HepG2 (cell line): ENCODE measurements around the gene GJC1. TPM values are rescaled to one million over a fixed set of nuclear protein-coding genes. Genes with fewer than 3 reads are reported as not detected.

Experiments
- ATAC-seq: fragments of 200-7000 bp; cut with Tn5 transposase; 3 replicates; pipeline ENCODE4 v1.9.1; 2020; ENCODE audit warnings: mild to moderate bottlenecking, moderate library complexity
- BruUV-seq: library from RNA; stranded (reverse); fragments of 400-500 nt; replicated peaks from 2 replicates; lab custom pipeline; 2021; lab: Mats Ljungman, UMichigan
- CTCF ChIA-PET: fragments of 300-600 bp; formaldehyde crosslinking; extraction: SDS; loops from one replicate; lab custom pipeline; 2021; ENCODE audit warnings: low total read pairs, inconsistent platforms, low intra/inter-chr PET ratio; lab: Yijun Ruan, JAX
- POLR2A ChIA-PET: fragments of 350-600 bp; sonication (Branson Sonifier 250); formaldehyde crosslinking; loops from one replicate; lab custom pipeline; 2020; ENCODE audit warnings: antibody characterized with exemption, inconsistent platforms; lab: Yijun Ruan, JAX
- DNase-seq: peaks from one replicate; pipeline ENCODE4 v3.0.0-alpha.2; 2015; ENCODE audit warnings: low spot score
- FAIRE-seq: peaks from 3 replicates; lab custom pipeline; 2011; peaks lifted over from hg19 to GRCh38; lab: Jason Lieb, UNC
- H2AFZ ChIP-seq: one replicate; pipeline ENCODE4 v1.6.1; 2011; ENCODE audit warnings: low read length, inconsistent platforms
- H3K27ac ChIP-seq: fragments of 300-600 bp; 3 replicates; pipeline ENCODE4 v1.8.0; 2011; ENCODE audit warnings: mixed run types, mild to moderate bottlenecking, mixed read lengths, low read length, inconsistent platforms; ENCODE audit not compliant: insufficient read depth; ENCODE audit errors: extremely low read length
- H3K27me3 ChIP-seq, 2 experiments: fragments of 200-600 bp in 1 of 2; 2 replicates in 1 of 2; 3 replicates in 1 of 2; pipeline versions ENCODE4 v1.6.0 to v1.8.0; 2011; ENCODE audit warnings: low read length in 2 of 2, mild to moderate bottlenecking in 2 of 2, moderate library complexity in 2 of 2, inconsistent platforms in 1 of 2; ENCODE audit not compliant: insufficient read depth in 2 of 2, control insufficient read depth in 1 of 2
- H3K36me3 ChIP-seq, 2 experiments: fragments of 200-600 bp in 1 of 2; replicated peaks in 1 of 2; 2 replicates in 1 of 2; 3 replicates in 1 of 2; pipeline versions ENCODE4 v1.5.1 to v1.8.0; 2011; ENCODE audit warnings: low read length in 2 of 2, inconsistent platforms in 1 of 2; ENCODE audit not compliant: insufficient read depth in 2 of 2, control insufficient read depth in 1 of 2
- H3K4me1 ChIP-seq: 2 replicates; pipeline ENCODE4 v1.5.1; 2012; ENCODE audit warnings: low read length, inconsistent platforms; ENCODE audit not compliant: insufficient read depth
- H3K4me2 ChIP-seq: 2 replicates; pipeline ENCODE4 v1.6.0; 2011; ENCODE audit warnings: low read depth, low read length, inconsistent platforms
- H3K4me3 ChIP-seq, 3 experiments: fragments of 200-600 bp in 1 of 3; sonication (generic), shearing (Covaris generic) in 1 of 3; replicated peaks in 1 of 3; 2 replicates each; pipeline ENCODE4 v1.5.1; 2011 to 2016; ENCODE audit warnings: low read length in 3 of 3, inconsistent platforms in 2 of 3, low read depth in 2 of 3, mild to moderate bottlenecking in 2 of 3, control low read depth in 1 of 3, mixed read lengths in 1 of 3; ENCODE audit not compliant: insufficient read depth in 1 of 3
- H3K79me2 ChIP-seq: one replicate; pipeline ENCODE4 v1.6.1; 2011; ENCODE audit warnings: low read length, inconsistent platforms; ENCODE audit not compliant: insufficient read depth
- H3K9ac ChIP-seq: 2 replicates; pipeline ENCODE4 v1.6.0; 2011; ENCODE audit warnings: mild to moderate bottlenecking, low read depth, low read length, inconsistent platforms; ENCODE audit not compliant: insufficient read depth
- H3K9me3 ChIP-seq: 2 replicates; pipeline ENCODE4 v1.5.1; 2012; ENCODE audit warnings: mild to moderate bottlenecking, low read length
- H4K20me1 ChIP-seq: 2 replicates; pipeline ENCODE4 v1.6.0; 2011; ENCODE audit warnings: inconsistent platforms, mild to moderate bottlenecking, low read length, moderate library complexity; ENCODE audit not compliant: insufficient read depth
- ARNTL ChIP-seq: sonication (generic); formaldehyde crosslinking; IDR thresholded peaks from 2 replicates; pipeline ENCODE4 v1.4.0; 2020; ENCODE audit warnings: mild to moderate bottlenecking, missing genetic modification reagents
- CBX2 ChIP-seq, 2 experiments: fragments of 200-600 bp in 1 of 2; sonication (generic); formaldehyde crosslinking in 1 of 2; IDR thresholded peaks; 2 replicates each; pipeline versions ENCODE4 v1.7.0 to v1.8.1; 2018 to 2022; ENCODE audit warnings: low read depth in 2 of 2, low read length in 1 of 2, mild to moderate bottlenecking in 1 of 2, missing genetic modification reagents in 1 of 2
- FLYWCH1 ChIP-seq: sonication (generic); formaldehyde crosslinking; IDR thresholded peaks from 2 replicates; pipeline ENCODE4 v1.8.1; 2023; ENCODE audit warnings: mild to moderate bottlenecking, missing genetic modification reagents
- IKZF4 ChIP-seq: sonication (generic); formaldehyde crosslinking; IDR thresholded peaks from 2 replicates; pipeline ENCODE4 v1.5.1; 2020; ENCODE audit warnings: borderline replicate concordance, mild to moderate bottlenecking, low read depth, missing genetic modification reagents; ENCODE audit errors: not compliant biosample characterization
- KAT8 ChIP-seq: IDR thresholded peaks from 2 replicates; pipeline ENCODE4 v1.6.1; 2016; ENCODE audit warnings: missing genetic modification reagents, missing compliant biosample characterization
- KLF9 ChIP-seq: IDR thresholded peaks from 2 replicates; pipeline ENCODE4 v1.6.1; 2016; ENCODE audit warnings: low read depth
- SRF ChIP-seq: IDR thresholded peaks from 2 replicates; pipeline ENCODE4 v1.6.1; 2011; ENCODE audit warnings: mild to moderate bottlenecking, low read depth, low read length, moderate library complexity
- ZNF749 ChIP-seq: sonication (generic); formaldehyde crosslinking; IDR thresholded peaks from 2 replicates; pipeline ENCODE4 v1.8.0; 2022; ENCODE audit warnings: mild to moderate bottlenecking, missing genetic modification reagents, moderate library complexity, borderline replicate concordance
- WGBS: methylation state at CpG from one replicate; pipeline ENCODE4 v1.1.6; 2017; ENCODE audit warnings: low lambda C conversion rate; 5-methylcytosine and 5-hydroxymethylcytosine counted together
- in situ Hi-C: cut with HindIII; loops from 2 replicates; pipeline ENCODE4 v1.10.0; 2017; ENCODE audit warnings: low pct_unique_long_range_greater_than_20kb; ENCODE audit not compliant: extremely low pct_ligation_motif_present
- intact Hi-C: fragments of 100-400 bp; cut with micrococcal nuclease; formaldehyde crosslinking; loops from one replicate; pipeline ENCODE4 v1.10.0; 2022; ENCODE audit not compliant: unreplicated experiment
- polyA plus RNA-seq, 8 experiments: library from polyadenylated mRNA; depleted of rRNA in 3 of 8; stranded (reverse) in 7 of 8; unstranded in 1 of 8; fragments of >200 nt; fragmentation: Illumina TruSeq in 4 of 8; extraction: Trizol in 4 of 8; gene quantifications; 2 replicates each; pipeline versions ENCODE4 v1.2.1 to v1.2.3, GENCODE V29; 2011 to 2016; ENCODE audit warnings: low read depth in 4 of 8, missing spikeins in 1 of 8, mixed read lengths in 1 of 8; ENCODE audit not compliant: insufficient read depth in 1 of 8
- total RNA-seq, 5 experiments: library from RNA; depleted of rRNA; stranded (reverse); fragments of >200 nt; fragmentation: Illumina TruSeq; extraction: Trizol; gene quantifications; 2 replicates each; pipeline ENCODE4 v1.2.3, GENCODE V29; 2016; ENCODE audit warnings: low read depth in 1 of 5
- TF ChIP-seq, protein P1 (sequence below): sonication (generic); formaldehyde crosslinking; IDR thresholded peaks from 2 replicates; pipeline ENCODE4 v1.8.0; 2022; ENCODE audit warnings: mild to moderate bottlenecking, missing genetic modification reagents, moderate library complexity
- TF ChIP-seq, protein P2 (sequence below), 2 experiments: sonication (generic) in 1 of 2; formaldehyde crosslinking in 1 of 2; IDR thresholded peaks; 2 replicates each; pipeline versions ENCODE4 v1.4.0 to v1.6.1; 2018 to 2020; ENCODE audit warnings: missing genetic modification reagents in 2 of 2, borderline replicate concordance in 1 of 2, low read depth in 1 of 2, mild to moderate bottlenecking in 1 of 2, missing biosample characterization in 1 of 2
- TF ChIP-seq, protein P3 (sequence below): IDR thresholded peaks from 2 replicates; pipeline ENCODE4 v1.6.1; 2012; ENCODE audit warnings: low read depth, low read length, improper control_type of control experiment
- TF ChIP-seq, protein P4 (sequence below): sonication (generic); formaldehyde crosslinking; IDR thresholded peaks from 2 replicates; pipeline ENCODE4 v1.5.1; 2020; ENCODE audit warnings: missing genetic modification reagents, mild to moderate bottlenecking, borderline replicate concordance
- TF ChIP-seq, protein P5 (sequence below): sonication (generic); formaldehyde crosslinking; IDR thresholded peaks from 2 replicates; pipeline ENCODE4 v1.5.0; 2020; ENCODE audit warnings: mild to moderate bottlenecking, missing genetic modification reagents, moderate library complexity

The GJC1 gene
- total and polyA plus RNA-seq, 2 of the 13 experiments (the other 11 are each of a cell fraction or from before 2014, with no cell fraction given) = 1.7 TPM

DNA sequence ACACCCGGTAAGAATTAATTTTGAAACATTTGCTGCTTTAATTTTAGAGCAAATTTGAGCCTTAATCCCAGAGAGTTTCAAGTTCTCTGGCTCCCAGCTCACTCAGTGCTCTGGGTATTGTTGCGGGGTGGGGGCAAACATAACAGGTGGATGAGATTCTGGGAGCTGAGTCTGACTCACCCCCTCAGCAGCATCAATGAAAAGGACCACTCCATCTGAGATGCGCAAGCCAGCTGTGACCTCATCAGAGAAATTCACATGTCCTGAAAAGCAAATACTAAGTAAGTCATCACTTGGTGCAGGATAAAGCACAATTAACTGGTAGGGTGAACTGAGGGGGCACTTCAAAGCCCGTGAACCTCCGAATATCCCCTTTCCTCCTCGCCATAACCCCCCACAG lies 49.3 kb upstream of the GJC1 start (continued):
- TF ChIP-seq IKZF4 (CRISPR knock-in tag) (no peak), ZNF749 (CRISPR knock-in tag) (no peak), KAT8 (CRISPR knock-in tag) (no peak), ARNTL (CRISPR knock-in tag) (no peak), KLF9 (CRISPR knock-in tag) (no peak), SRF (no peak)
- TF ChIP-seq, protein P1, sequence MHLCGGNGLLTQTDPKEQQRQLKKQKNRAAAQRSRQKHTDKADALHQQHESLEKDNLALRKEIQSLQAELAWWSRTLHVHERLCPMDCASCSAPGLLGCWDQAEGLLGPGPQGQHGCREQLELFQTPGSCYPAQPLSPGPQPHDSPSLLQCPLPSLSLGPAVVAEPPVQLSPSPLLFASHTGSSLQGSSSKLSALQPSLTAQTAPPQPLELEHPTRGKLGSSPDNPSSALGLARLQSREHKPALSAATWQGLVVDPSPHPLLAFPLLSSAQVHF (CRISPR knock-in tag) = no peak
- TF ChIP-seq, protein P2, sequence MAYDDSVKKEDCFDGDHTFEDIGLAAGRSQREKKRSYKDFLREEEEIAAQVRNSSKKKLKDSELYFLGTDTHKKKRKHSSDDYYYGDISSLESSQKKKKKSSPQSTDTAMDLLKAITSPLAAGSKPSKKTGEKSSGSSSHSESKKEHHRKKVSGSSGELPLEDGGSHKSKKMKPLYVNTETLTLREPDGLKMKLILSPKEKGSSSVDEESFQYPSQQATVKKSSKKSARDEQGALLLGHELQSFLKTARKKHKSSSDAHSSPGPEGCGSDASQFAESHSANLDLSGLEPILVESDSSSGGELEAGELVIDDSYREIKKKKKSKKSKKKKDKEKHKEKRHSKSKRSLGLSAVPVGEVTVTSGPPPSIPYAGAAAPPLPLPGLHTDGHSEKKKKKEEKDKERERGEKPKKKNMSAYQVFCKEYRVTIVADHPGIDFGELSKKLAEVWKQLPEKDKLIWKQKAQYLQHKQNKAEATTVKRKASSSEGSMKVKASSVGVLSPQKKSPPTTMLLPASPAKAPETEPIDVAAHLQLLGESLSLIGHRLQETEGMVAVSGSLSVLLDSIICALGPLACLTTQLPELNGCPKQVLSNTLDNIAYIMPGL (CRISPR knock-in tag; IDR thresholded peaks at IDR 0.05; ENCODE audit: borderline replicate concordance in 1 of 2, low read depth in 1 of 2) = no peak

DNA sequence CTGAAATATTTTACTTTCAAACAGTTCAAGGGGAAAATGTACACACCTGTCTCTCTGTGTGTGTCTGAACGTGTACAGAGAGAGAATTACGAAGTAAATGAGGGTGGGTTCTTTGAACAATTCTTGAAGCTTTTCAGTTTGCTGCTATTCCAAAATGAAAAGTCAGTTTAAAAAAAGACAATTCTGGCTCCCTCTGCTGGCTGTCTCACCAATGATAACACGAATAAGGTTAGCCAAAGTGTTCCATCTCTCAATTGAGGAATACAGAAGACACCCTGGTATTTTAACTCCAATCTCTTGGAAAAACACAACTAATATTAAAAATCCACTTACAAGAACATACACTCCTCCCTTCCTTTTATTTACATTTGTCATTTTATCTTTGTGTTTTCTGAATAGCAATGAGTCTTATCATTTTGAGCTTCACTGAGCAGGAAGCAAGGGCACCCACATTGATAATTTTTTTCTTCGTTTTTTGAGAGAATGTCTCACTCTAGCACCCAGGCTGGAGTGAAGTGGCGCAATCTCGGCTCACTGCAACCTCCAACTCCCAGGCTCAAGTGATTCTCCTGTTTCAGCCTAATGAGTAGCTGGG lies 48.6 kb upstream of the GJC1 start:
- WGBS = 66% methylated on average over 6 of the region's 6 CpGs
- no peak overlapping the region for H3K9ac ChIP-seq
- H4K20me1 ChIP-seq = no peaks in the 10 kb centered on the region
- DNase-seq (peak; percentile 37), FAIRE-seq (peak; percentile 89), ATAC-seq (peak; percentile 45; the same call in 2 of the 3 replicates)
- CTCF ChIA-PET = interaction anchor here (1.7 to 1.8 kb wide), 2 partner anchors 100 to 104 kb away, joined by 13 to 25 read pairs; no protein-coding TSS in a partner anchor
- intact Hi-C loops = no loop called here
- in situ Hi-C loops = no loop called here
- no peak overlapping the region for H3K27ac ChIP-seq
- no peaks in the 10 kb centered on the region for H3K9me3 ChIP-seq
- no peaks in the 10 kb centered on the region for H3K4me1 ChIP-seq
- no peaks in the 10 kb centered on the region for H3K79me2 ChIP-seq
- H2AFZ ChIP-seq = no peak overlapping the region
- peaks cover 46 to 89% of the 10 kb centered on the region in 2 experiments for H3K36me3 ChIP-seq
- POLR2A ChIA-PET = interaction anchor here (1.6 kb wide), 1 partner anchor 20 kb away, joined by 4 read pairs; the partner anchor contains the start of gene EFTUD2
- H3K4me3 ChIP-seq = no peak overlapping the region
- no peaks in the 10 kb centered on the region for H3K27me3 ChIP-seq
- no peak overlapping the region for H3K4me2 ChIP-seq
- BruUV-seq = no TSS peak
- TF ChIP-seq CBX2 (IDR thresholded peaks at IDR 0.05; ENCODE audit: low read depth, low read length) = no peak
- no peak for TF ChIP-seq CBX2 (CRISPR knock-in tag; IDR thresholded peaks at IDR 0.05; ENCODE audit: low read depth)
- TF ChIP-seq, protein P3, sequence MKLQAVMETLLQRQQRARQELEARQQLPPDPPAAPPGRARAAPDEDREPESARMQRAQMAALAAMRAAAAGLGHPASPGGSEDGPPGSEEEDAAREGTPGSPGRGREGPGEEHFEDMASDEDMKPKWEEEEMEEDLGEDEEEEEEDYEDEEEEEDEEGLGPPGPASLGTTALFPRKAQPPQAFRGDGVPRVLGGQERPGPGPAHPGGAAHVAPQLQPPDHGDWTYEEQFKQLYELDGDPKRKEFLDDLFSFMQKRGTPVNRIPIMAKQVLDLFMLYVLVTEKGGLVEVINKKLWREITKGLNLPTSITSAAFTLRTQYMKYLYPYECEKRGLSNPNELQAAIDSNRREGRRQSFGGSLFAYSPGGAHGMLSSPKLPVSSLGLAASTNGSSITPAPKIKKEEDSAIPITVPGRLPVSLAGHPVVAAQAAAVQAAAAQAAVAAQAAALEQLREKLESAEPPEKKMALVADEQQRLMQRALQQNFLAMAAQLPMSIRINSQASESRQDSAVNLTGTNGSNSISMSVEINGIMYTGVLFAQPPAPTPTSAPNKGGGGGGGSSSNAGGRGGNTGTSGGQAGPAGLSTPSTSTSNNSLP = no peak
- TF ChIP-seq FLYWCH1 = no peak
- TF ChIP-seq, protein P4, sequence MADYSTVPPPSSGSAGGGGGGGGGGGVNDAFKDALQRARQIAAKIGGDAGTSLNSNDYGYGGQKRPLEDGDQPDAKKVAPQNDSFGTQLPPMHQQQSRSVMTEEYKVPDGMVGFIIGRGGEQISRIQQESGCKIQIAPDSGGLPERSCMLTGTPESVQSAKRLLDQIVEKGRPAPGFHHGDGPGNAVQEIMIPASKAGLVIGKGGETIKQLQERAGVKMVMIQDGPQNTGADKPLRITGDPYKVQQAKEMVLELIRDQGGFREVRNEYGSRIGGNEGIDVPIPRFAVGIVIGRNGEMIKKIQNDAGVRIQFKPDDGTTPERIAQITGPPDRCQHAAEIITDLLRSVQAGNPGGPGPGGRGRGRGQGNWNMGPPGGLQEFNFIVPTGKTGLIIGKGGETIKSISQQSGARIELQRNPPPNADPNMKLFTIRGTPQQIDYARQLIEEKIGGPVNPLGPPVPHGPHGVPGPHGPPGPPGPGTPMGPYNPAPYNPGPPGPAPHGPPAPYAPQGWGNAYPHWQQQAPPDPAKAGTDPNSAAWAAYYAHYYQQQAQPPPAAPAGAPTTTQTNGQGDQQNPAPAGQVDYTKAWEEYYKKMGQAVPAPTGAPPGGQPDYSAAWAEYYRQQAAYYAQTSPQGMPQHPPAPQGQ (CRISPR knock-in tag) = no peak
- TF ChIP-seq, protein P5, sequence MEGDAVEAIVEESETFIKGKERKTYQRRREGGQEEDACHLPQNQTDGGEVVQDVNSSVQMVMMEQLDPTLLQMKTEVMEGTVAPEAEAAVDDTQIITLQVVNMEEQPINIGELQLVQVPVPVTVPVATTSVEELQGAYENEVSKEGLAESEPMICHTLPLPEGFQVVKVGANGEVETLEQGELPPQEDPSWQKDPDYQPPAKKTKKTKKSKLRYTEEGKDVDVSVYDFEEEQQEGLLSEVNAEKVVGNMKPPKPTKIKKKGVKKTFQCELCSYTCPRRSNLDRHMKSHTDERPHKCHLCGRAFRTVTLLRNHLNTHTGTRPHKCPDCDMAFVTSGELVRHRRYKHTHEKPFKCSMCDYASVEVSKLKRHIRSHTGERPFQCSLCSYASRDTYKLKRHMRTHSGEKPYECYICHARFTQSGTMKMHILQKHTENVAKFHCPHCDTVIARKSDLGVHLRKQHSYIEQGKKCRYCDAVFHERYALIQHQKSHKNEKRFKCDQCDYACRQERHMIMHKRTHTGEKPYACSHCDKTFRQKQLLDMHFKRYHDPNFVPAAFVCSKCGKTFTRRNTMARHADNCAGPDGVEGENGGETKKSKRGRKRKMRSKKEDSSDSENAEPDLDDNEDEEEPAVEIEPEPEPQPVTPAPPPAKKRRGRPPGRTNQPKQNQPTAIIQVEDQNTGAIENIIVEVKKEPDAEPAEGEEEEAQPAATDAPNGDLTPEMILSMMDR (CRISPR knock-in tag) = peak; percentile 65
